Measurements from ENCODE around the gene NPIPA1.
"Not testable (repeated sequence)": the region's sequence is repeated elsewhere in the genome, so short reads cannot be mapped to it uniquely, and the experiment has no call there.

NPIPA1 gene

DNA sequence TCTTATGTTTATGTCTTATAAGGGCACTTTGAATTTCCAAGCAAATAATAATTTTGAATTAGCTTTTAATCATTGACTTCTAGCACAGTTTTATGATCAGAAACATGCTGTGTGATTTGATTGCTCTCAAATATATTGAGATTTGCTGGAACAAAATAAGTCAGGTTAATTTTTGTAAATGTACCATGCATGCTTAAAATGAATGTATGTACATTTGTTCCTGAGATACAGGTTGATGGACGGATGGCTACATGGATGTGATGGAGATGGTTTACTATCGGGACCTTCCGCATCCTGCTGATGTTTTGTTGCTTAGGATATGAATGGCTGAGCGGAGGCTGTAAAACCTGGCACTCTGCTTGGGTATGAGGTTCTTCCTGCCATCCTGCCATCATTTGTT is at the start of gene NPIPA1:
NPIPA1 (plus strand) TSS at position 301 of the 400 bp plus-strand sequence; CDS start at position 301, 0 bp downstream.
- DNase-seq = not testable (repeated sequence)

DNA sequence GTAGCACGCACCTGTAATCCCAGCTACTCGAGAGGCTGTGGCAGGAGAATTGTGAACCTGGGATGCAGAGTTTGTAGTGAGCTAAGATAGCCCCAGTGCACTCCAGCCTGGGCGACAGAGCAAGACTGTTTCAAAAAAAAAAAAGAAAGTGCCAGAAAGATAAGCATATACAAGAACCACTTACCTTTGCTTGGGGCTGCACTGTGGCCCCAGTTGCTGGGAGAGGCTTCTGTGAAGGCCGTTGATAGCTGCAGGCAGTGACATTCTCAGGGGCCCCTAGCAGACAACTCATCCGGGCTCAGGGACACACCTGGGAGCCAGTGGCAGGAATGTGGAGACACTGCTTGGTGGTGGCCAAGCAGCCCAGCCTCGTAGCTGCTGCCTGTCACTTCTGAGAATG is 45.1 kb upstream of the NPIPA1 start:
- not testable (repeated sequence) for DNase-seq

DNA sequence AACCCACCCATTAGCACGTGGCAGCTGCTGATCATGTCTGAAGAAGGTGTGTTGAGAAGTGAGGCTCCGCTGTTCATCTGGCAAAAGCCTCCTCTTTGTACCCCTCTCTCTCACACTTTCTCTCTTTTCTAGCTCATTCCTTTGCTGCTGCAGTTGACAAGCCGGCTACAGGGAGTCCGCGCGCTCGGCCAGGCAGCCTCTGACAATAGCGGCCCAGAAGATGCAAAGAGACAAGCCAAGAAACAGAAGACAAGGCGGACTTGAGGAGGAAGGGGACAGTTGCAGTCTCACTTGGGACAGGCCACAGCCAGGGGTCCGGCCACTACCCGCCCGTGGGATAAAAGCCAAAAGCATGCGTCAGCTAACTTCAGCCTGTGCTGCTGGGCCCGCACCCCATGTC is 41.9 kb upstream of the NPIPA1 start:
- DNase-seq = not testable (repeated sequence)

DNA sequence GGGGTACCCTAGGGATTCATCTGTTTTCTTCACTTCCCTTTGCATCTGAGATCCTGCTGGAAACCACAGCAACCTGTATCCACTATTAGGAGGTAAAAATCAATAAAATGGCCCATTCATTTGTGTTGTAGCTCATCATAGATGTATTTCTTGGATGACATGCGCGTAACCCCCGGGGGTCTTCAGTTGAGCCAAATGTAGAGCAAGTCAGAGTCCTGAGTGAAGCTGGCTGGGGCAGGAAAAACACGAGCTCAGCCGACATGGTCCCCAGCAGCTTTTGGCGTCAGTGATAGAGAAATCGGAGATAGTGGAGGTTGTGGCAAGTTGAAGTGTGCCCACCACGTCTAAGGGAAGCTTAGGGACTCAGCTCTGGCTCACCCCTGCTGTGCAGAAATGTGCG is 41.2 kb upstream of the NPIPA1 start:
- DNase-seq = not testable (repeated sequence)

DNA sequence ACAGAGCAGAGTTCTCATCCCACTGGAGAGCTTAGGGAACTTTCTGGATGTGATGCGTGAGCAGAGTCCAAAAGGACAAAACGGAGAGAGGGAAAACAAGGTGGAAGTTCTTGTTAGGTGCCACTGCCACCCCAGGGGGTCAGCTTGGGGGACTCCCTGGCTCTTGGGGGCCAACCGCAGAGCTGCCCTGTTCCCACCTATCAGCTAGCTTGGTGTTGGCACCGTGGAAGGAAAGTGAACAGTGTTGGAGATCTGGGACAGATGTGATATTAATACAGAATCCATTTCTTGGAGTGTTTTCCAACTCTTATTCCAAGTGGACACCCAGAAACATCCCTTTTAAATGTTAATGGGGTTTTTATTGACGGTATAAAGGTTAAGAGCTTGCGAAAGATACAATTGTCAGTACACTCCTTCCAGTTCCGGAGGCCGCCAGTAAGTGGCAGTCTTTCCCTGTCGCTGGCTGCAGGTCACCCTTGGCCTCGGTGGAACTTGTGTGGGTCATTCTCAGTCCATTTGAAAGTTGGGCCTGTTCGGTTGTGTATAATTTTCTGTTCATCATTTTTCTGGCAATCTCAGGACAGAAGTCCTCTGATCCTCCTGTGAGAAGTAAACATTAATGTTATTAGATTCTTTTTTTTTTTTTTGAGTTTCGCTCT is 40.1 kb upstream of the NPIPA1 start:
- DNase-seq = not testable (repeated sequence)

DNA sequence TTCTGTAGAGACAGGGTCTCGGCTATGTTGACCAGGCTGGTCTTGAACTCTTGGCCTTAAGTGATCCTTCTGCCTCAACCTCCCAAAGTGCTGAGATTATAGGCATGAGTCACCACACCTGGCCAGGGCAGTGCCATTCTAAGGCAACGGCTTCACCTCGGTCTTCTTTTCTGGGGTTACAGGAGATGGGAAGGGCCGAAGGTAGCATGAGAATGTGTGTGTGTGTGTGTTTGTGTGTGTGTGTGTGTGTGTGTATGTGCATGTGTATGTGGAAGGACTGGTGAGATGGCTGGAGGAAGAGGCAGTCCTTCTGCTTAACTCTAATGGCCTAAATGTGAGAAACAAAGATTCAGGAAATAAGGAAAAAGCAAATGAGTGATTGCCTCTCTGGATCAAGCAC is 39.1 kb upstream of the NPIPA1 start:
- DNase-seq = not testable (repeated sequence)

DNA sequence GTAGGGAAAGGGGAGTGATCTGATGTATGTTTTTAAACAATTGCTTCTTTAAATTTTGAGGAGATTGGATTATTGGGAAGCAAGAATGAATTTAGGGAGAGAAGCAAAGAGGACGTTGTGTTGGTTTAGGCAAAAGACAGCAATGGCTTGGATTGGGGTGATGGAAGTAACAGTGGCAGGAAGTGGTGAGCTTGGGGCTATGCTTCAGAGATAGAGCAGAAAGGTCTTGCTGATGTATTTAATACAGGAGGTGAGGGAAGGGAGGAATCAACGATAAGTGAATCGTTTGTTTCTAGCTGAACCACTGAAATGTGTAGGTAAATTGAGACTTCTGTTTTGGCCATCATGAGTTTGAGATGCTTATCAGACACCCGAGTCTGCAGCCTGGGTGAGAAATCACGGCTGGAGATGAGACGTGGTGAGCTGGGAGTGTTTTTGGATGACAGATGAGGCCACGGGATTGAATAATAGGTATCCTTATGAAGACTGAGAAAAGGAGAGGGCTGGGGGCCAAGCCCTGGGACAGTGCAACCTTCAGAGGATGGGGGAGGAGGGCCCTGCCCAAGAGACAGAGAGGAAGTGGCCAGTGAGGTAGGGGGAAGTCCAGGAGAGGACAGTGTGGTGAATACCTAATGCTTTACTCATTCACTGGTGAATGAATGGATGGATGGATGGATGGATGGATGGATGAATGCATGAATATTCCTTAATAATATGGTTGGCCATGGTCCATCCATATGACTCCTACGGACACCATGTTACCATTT is 33.9 kb upstream of the NPIPA1 start:
- not testable (repeated sequence) for DNase-seq

DNA sequence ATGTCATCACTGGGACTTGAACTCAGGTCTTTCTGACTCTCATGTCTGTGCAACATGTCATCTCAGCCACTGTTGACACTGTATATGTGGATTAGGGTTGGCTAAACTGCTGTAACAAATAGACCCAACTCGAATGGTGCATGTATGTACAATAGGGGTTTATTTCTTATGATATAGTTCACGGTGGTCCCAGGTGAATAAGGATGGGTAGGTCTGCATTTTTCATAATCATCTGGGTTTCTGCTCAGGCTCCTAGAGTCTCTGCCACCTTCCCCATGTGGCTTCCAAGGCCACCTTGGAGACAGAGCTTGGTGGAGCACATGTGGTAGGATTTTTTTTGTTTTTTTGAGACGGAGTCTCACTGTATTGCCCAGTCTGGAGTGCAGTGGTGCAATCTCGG is 27.5 kb upstream of the NPIPA1 start:
- DNase-seq = not testable (repeated sequence)

DNA sequence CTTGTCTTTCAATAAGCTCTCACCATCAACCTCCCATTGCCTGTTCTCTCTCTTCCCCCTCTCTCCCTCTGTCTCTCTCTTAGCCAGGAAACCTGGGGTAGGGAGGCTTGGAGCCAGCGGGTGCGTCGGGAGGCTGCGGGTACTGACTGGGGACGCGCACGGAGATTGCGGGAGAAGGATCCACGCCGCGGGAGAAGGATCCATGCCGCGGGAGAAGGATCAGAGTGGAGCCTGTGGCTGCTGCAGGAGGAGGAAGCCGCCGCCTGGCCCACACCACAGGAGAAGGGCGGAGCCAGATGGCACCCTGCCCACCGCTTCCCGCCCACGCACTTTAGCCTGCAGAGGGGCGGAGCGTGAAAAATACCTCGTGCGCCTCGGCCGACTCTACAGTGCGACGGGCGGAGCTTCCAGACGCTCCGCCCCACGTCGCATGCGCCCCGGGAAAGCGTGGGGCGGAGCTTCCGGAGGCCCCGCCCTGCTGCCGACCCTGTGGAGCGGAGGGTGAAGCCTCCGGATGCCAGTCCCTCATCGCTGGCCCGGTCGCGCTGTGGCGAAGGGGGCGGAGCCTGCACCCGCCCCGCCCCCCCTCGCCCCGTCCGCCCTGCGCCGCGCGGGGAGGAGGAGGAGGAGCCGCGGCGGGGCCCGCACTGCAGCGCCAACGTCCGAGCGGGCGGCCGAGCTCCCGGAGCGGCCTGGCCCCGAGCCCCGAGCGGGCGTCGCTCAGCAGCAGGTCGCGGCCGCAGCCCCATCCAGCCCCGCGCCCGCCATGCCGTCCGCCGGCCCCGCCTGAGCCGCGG is 26.2 kb upstream of the NPIPA1 start:
- not testable (repeated sequence) for DNase-seq

DNA sequence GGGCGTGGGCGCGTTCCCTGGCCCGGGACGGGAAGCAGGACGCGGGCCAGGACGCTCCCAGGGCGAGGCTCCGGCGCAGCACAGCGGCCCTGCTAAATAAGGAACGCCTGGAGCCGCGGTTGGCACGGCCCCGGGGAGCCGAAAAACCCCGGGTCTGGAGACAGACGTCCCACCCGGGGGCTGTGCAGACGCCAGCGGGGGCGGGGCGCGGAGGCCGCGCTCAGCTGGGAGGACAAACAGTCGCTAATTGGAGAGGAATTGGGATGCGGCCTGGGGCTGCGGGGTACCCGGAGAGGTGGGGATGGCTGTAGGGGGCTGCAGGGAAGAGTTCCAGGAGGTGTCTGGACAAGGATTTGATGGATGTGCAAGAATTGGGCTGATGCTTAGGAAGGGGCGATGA is 25.3 kb upstream of the NPIPA1 start:
- DNase-seq = not testable (repeated sequence)

DNA sequence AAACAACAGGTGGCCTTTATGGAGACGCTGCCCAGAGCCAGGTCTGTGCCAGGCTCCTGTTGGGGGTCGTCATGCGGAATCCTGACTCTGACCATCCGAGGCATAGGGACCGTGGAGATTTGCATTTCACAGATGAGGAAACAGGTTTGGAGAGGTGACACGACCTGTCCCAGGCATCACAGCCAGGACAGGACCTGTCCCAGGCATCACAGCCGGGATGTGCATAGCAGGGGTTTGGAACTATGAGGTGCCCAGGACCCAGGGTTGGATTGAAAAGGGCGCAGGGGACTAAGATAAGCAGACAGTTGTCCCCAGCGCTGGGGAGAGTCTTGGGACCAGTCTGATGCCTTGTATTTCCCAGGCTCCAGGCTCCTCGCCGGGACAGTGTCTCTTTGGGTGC is 24.7 kb upstream of the NPIPA1 start:
- DNase-seq = not testable (repeated sequence)

DNA sequence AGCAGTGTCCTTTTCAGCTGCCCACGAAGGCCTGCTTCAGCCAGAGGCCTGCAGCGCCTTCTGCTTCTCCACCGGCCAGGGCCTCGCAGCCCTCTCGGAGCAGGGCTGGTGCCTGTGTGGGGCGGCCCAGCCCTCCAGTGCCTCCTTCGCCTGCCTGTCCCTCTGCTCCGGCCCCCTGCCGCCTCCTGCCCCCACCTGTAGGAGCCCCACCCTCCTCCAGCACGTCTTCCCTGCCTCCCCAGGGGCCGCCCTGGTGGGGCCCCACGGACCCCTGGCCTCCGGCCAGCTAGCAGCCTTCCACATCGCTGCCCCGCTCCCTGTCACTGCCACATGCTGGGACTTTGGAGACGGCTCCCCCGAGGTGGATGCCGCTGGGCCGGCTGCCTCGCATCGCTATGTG is 18.7 kb upstream of the NPIPA1 start:
- not testable (repeated sequence) for DNase-seq

DNA sequence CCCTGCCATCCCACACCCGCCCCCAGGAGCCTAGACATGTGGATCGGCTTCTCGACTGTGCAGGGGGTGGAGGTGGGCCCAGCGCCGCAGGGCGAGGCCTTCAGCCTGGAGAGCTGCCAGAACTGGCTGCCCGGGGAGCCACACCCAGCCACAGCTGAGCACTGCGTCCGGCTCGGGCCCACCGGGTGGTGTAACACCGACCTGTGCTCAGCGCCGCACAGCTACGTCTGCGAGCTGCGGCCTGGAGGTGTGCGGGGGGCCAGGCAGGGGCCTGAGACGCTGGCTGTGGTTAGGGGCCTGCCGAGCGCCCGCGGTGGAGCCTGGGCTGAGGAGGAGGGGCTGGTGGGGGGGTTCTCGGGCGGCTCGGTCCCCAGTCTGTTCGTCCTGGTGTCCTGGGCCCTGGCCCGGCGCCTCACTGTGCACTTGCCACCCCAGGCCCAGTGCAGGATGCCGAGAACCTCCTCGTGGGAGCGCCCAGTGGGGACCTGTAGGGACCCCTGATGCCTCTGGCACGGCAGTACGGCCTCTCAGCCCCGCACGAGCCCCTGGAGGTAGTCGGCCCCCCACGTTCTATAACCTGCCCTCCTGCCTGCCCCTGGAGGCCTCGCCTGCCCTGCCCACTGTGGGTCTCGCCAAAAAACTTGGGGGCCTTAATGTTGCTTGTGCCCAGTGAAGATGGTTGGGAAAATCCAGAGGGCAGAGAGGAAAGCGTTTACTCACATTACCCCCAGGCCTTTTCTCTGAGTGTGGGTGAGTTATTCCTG is 17.2 kb upstream of the NPIPA1 start:
- DNase-seq = not testable (repeated sequence)

DNA sequence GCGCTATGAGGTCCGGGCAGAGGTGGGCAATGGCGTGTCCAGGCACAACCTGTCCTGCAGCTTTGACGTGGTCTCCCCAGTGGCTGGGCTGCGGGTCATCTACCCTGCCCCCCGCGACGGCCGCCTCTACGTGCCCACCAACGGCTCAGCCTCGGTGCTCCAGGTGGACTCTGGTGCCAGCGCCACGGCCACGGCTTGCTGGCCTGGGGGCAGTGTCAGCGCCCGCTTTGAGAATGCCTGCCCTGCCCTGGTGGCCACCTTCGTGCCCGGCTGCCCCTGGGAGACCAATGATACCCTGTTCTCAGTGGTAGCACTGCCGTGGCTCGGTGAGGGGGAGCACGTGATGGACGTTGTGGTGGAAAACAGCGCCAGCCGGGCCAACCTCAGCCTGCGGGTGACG is 15.0 kb upstream of the NPIPA1 start:
- not testable (repeated sequence) for DNase-seq

DNA sequence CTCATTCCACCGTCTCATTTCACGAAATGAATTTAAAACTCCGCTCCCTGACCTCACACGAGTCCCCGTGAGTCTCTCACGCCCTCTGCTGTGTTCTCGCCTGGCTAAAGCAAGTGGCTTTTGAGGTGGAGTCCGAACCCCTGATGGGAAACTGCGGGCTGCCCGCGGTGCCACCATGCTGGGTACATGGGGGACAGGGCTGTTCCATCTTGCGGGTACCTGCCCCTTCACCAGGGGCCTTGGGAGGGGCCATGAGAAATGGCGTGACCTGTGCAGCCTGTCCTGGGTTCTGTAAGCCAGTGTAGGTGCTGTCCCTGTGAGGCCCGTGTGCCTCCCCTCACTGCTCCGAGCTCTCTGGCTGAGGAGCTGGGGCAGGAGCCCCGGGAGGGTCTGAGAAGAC is 14.3 kb upstream of the NPIPA1 start:
- not testable (repeated sequence) for DNase-seq

DNA sequence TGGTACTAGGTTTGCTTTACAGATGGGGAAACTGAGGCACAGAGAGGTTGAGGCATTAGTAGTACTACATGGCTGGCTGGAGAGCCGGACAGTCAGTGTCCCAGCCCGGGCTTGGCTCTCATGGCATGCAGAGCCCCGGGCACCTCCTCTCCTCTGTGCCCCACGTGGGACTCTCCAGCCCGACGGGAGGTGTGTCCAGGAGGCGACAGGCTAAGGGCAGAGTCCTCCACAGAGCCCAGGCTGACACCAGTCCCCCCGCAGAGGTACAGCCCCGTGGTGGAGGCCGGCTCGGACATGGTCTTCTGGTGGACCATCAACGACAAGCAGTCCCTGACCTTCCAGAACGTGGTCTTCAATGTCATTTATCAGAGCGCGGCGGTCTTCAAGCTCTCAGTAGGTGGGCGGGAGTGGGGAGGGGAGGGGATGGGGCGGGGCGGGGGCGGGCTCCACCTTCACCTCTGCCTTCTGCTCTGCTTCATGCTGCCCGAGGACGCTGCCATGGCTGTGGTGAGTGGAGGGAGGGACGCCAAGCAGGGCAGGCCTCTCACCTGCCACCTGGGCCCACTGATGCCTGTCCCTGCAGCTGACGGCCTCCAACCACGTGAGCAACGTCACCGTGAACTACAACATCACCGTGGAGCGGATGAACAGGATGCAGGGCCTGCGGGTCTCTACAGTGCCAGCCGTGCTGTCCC is 13.7 kb upstream of the NPIPA1 start:
- DNase-seq = peak; percentile 10

DNA sequence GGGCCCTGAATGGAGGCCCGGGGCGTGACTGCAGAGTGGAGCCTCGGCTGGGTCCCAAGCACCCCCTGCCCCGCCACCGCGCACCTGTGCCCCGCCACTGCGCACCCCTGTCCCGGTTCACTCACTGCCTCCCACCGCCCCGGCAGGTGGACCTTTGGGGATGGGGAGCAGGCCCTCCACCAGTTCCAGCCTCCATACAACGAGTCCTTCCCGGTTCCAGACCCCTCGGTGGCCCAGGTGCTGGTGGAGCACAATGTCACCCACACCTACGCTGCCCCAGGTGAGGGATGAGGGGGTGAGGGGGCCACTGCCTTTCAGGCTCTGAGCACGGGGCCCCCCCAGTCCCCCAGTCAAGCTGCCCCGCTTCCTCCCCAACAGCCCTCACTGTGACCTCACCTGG is 12.9 kb upstream of the NPIPA1 start:
- not testable (repeated sequence) for DNase-seq

DNA sequence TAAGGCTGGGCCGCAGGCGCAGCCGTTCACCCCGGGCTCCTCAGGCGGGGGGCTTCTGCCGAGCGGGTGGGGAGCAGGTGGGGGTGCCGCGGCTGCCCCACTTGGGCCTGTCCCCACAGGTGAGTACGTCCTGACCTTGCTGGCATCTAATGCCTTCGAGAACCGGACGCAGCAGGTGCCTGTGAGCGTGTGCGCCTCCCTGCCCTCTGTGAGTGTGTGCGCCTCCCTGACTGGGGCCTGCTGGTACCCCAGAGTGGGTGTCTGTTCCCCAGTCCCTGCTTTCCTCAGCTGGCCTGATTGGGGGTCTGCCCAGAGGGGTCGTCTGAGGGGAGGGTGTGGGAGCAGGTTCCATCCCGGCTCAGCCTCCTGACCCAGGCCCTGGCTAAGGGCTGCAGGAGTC is 12.3 kb upstream of the NPIPA1 start:
- not testable (repeated sequence) for DNase-seq

DNA sequence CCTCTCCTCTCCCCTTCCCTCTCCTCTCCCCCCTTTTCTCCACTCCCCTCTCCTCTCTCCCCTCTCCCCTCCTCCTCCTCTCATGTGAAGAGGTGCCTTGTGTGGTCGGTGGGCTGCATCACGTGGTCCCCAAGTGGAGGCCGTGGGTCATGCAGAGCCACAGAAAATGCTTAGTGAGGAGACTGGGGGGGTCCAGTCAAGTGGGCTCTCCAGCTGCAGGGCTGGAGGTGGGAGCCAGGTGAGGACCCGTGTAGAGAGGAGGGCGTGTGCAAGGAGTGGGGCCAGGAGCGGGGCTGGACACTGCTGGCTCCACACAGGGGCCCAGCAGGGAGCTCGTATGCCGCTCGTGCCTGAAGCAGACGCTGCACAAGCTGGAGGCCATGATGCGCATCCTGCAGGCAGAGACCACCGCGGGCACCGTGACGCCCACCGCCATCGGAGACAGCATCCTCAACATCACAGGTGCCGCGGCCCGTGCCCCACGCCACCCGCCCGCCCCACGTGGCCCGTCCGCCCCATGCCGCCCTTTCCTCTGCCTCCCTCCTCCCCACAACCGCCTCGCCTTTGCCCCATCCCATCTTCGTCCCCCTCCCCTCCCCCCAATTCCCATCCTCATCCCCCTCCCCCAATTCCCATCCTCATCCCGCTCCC is 9.1 kb upstream of the NPIPA1 start:
- DNase-seq = peak; percentile 56

DNA sequence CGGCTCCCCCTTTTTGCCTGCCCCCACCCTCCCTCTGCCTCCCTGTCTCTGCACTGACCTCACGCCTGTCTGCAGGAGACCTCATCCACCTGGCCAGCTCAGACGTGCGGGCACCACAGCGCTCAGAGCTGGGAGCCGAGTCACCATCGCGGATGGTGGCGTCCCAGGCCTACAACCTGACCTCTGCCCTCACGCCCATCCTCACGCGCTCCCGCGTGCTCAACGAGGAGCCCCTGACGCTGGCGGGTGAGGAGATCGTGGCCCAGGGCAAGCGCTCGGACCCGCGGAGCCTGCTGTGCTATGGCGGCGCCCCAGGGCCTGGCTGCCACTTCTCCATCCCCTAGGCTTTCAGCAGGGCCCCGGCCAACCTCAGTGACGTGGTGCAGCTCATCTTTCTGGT is 8.1 kb upstream of the NPIPA1 start:
- not testable (repeated sequence) for DNase-seq

DNA sequence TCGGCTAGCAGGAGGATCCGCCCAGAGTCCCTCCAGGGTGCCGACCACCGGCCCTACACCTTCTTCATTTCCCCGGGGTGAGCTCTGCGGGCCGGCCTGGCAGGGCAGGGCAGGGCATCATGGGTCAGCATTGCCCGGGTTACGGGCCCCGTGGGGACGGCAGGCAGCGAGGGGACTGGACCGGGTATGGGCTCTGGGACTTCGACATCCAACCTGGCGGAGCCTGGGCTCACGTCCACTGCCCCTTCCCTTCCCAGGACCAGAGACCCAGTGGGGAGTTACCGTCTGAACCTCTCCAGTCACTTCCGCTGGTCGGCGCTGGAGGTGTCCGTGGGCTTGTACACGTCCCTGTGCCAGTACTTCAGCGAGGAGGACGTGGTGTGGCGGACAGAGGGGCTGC is 7.0 kb upstream of the NPIPA1 start:
- DNase-seq = not testable (repeated sequence)

Measured in right forelimb (tissue), 1 donor.